ENCODE measurements around the gene GREM1.

The GREM1 gene

GRCh38 chr15:32718821-32719716, 1.3 kb downstream of the GREM1 start:
- Histone ChIP-seq H3K27ac (ENCODE audit: low read depth, low read length) (peak overlapping the region; percentile 14), H3K4me3 (ENCODE audit: low read depth in 1 of 2, low read length in 2 of 2) (peak overlapping the region; percentile 31 to 44), H3K9me3 (ENCODE audit: low read length) (no peaks in the 10 kb centered on the region), H3K27me3 (ENCODE audit: control insufficient read depth in 1 of 2, insufficient read depth in 2 of 2, low read length in 2 of 2) (peaks cover 9 to 44% of the 10 kb centered on the region in 2 donors), H3K4me1 (ENCODE audit: insufficient read depth, low read length) (peaks cover 4% of the 10 kb centered on the region), H3K36me3 (ENCODE audit: insufficient read depth, low read length) (no peaks in the 10 kb centered on the region), H3K9ac (ENCODE audit: low read length) (no peak overlapping the region)

GRCh38 chr15:32721596-32721995, 3.8 kb downstream of the GREM1 start:
- Histone ChIP-seq H3K27ac (ENCODE audit: low read depth, low read length) (no peak overlapping the region), H3K9me3 (ENCODE audit: low read length) (no peaks in the 10 kb centered on the region), H3K36me3 (ENCODE audit: insufficient read depth, low read length) (no peaks in the 10 kb centered on the region), H3K9ac (ENCODE audit: low read length) (no peak overlapping the region), H3K27me3 (ENCODE audit: control insufficient read depth in 1 of 2, insufficient read depth in 2 of 2, low read length in 2 of 2) (peaks cover 8 to 29% of the 10 kb centered on the region in 2 donors), H3K4me3 (ENCODE audit: low read depth in 1 of 2, low read length in 2 of 2) (no peak overlapping the region), H3K4me1 (ENCODE audit: insufficient read depth, low read length) (no peaks in the 10 kb centered on the region)

- Histone ChIP-seq H3K9me3 (ENCODE audit: low read length) (no peaks in the 10 kb centered on the region), H3K36me3 (ENCODE audit: insufficient read depth, low read length) (no peaks in the 10 kb centered on the region), H3K4me3 (ENCODE audit: low read depth in 1 of 2, low read length in 2 of 2) (no peak overlapping the region), H3K27me3 (ENCODE audit: control insufficient read depth in 1 of 2, insufficient read depth in 2 of 2, low read length in 2 of 2) (peaks cover 3 to 27% of the 10 kb centered on the region in 2 donors), H3K9ac (ENCODE audit: low read length) (no peak overlapping the region), H3K27ac (ENCODE audit: low read depth, low read length) (no peak overlapping the region), H3K4me1 (ENCODE audit: insufficient read depth, low read length) (no peaks in the 10 kb centered on the region)
Observed at GRCh38 chr15:32722136-32722535, 4.3 kb downstream of the GREM1 start.

GRCh38 chr15:32723171-32723948, 5.6 kb downstream of the GREM1 start:
- Histone ChIP-seq H3K36me3 (ENCODE audit: insufficient read depth, low read length) (no peaks in the 10 kb centered on the region), H3K27ac (ENCODE audit: low read depth, low read length) (no peak overlapping the region), H3K4me1 (ENCODE audit: insufficient read depth, low read length) (no peaks in the 10 kb centered on the region), H3K4me3 (ENCODE audit: low read depth in 1 of 2, low read length in 2 of 2) (no peak overlapping the region), H3K9me3 (ENCODE audit: low read length) (no peaks in the 10 kb centered on the region), H3K27me3 (ENCODE audit: control insufficient read depth in 1 of 2, insufficient read depth in 2 of 2, low read length in 2 of 2) (peaks cover 0 to 15% of the 10 kb centered on the region in 2 donors), H3K9ac (ENCODE audit: low read length) (no peak overlapping the region)

- Histone ChIP-seq H3K9me3 (ENCODE audit: low read length) (no peaks in the 10 kb centered on the region), H3K4me3 (ENCODE audit: low read depth in 1 of 2, low read length in 2 of 2) (no peak overlapping the region), H3K27ac (ENCODE audit: low read depth, low read length) (no peak overlapping the region), H3K36me3 (ENCODE audit: insufficient read depth, low read length) (no peaks in the 10 kb centered on the region), H3K27me3 (ENCODE audit: control insufficient read depth in 1 of 2, insufficient read depth in 2 of 2, low read length in 2 of 2) (no peaks in the 10 kb centered on the region), H3K4me1 (ENCODE audit: insufficient read depth, low read length) (no peaks in the 10 kb centered on the region), H3K9ac (ENCODE audit: low read length) (no peak overlapping the region)
Observed at GRCh38 chr15:32729700-32730395, 12.0 kb downstream of the GREM1 start.

- Histone ChIP-seq H3K27ac (ENCODE audit: low read depth, low read length) (no peak overlapping the region), H3K4me1 (ENCODE audit: insufficient read depth, low read length) (no peaks in the 10 kb centered on the region), H3K4me3 (ENCODE audit: low read depth in 1 of 2, low read length in 2 of 2) (no peak overlapping the region), H3K9me3 (ENCODE audit: low read length) (no peaks in the 10 kb centered on the region), H3K27me3 (ENCODE audit: control insufficient read depth in 1 of 2, insufficient read depth in 2 of 2, low read length in 2 of 2) (no peaks in the 10 kb centered on the region), H3K9ac (ENCODE audit: low read length) (no peak overlapping the region), H3K36me3 (ENCODE audit: insufficient read depth, low read length) (no peaks in the 10 kb centered on the region)
Observed at GRCh38 chr15:32730677-32731654, 13.2 kb downstream of the GREM1 start.

GRCh38 chr15:32732574-32733157, 14.9 kb downstream of the GREM1 start:
- no peak overlapping the region for H3K9ac ChIP-seq (ENCODE audit: low read length)
- no peaks in the 10 kb centered on the region for H3K9me3 ChIP-seq (ENCODE audit: low read length)
- no peak overlapping the region for H3K4me3 ChIP-seq (ENCODE audit: low read depth in 1 of 2, low read length in 2 of 2)
- no peaks in the 10 kb centered on the region for H3K36me3 ChIP-seq (ENCODE audit: insufficient read depth, low read length)
- H3K27ac ChIP-seq (ENCODE audit: low read depth, low read length) = no peak overlapping the region
- H3K4me1 ChIP-seq (ENCODE audit: insufficient read depth, low read length) = no peaks in the 10 kb centered on the region
- H3K27me3 ChIP-seq (ENCODE audit: control insufficient read depth in 1 of 2, insufficient read depth in 2 of 2, low read length in 2 of 2) = no peaks in the 10 kb centered on the region

GRCh38 chr15:32733281-32733680, 15.5 kb downstream of the GREM1 start:
- H3K9ac ChIP-seq (ENCODE audit: low read length) = no peak overlapping the region
- H3K27me3 ChIP-seq (ENCODE audit: control insufficient read depth in 1 of 2, insufficient read depth in 2 of 2, low read length in 2 of 2) = no peaks in the 10 kb centered on the region
- no peak overlapping the region for H3K27ac ChIP-seq (ENCODE audit: low read depth, low read length)
- H3K4me3 ChIP-seq (ENCODE audit: low read depth in 1 of 2, low read length in 2 of 2) = no peak overlapping the region
- H3K9me3 ChIP-seq (ENCODE audit: low read length) = no peaks in the 10 kb centered on the region
- H3K4me1 ChIP-seq (ENCODE audit: insufficient read depth, low read length) = no peaks in the 10 kb centered on the region
- H3K36me3 ChIP-seq (ENCODE audit: insufficient read depth, low read length) = no peaks in the 10 kb centered on the region

GRCh38 chr15:32735989-32736700, 18.3 kb downstream of the GREM1 start:
- Histone ChIP-seq H3K27ac (ENCODE audit: low read depth, low read length) (no peak overlapping the region), H3K36me3 (ENCODE audit: insufficient read depth, low read length) (no peaks in the 10 kb centered on the region), H3K9ac (ENCODE audit: low read length) (no peak overlapping the region), H3K9me3 (ENCODE audit: low read length) (peaks cover 16% of the 10 kb centered on the region), H3K27me3 (ENCODE audit: control insufficient read depth in 1 of 2, insufficient read depth in 2 of 2, low read length in 2 of 2) (no peaks in the 10 kb centered on the region), H3K4me3 (ENCODE audit: low read depth in 1 of 2, low read length in 2 of 2) (no peak overlapping the region), H3K4me1 (ENCODE audit: insufficient read depth, low read length) (no peaks in the 10 kb centered on the region)

- no peak overlapping the region for H3K27ac ChIP-seq (ENCODE audit: low read depth, low read length)
- peaks cover 16% of the 10 kb centered on the region for H3K9me3 ChIP-seq (ENCODE audit: low read length)
- H3K4me1 ChIP-seq (ENCODE audit: insufficient read depth, low read length) = no peaks in the 10 kb centered on the region
- H3K36me3 ChIP-seq (ENCODE audit: insufficient read depth, low read length) = no peaks in the 10 kb centered on the region
- no peaks in the 10 kb centered on the region for H3K27me3 ChIP-seq (ENCODE audit: control insufficient read depth in 1 of 2, insufficient read depth in 2 of 2, low read length in 2 of 2)
- H3K9ac ChIP-seq (ENCODE audit: low read length) = no peak overlapping the region
- H3K4me3 ChIP-seq (ENCODE audit: low read depth in 1 of 2, low read length in 2 of 2) = no peak overlapping the region
Observed at GRCh38 chr15:32736701-32737061, 18.9 kb downstream of the GREM1 start.

All from muscle layer of colon (tissue), 2 donors.